SU-DHL-6 (cell line): Measurements from ENCODE around the gene KRT5.

Experiments used
- H2AFZ ChIP-seq: fragments of 200-600 bp; sonication (generic); 2 replicates; pipeline ENCODE4 v1.6.1; 2014; ENCODE audit warnings: low read depth, mild to moderate bottlenecking, moderate library complexity, mixed read lengths, antibody characterized with exemption, low read length; ENCODE audit not compliant: severe bottlenecking
- H3F3A ChIP-seq: fragments of 200-600 bp; shearing (Covaris generic); 2 replicates; pipeline ENCODE4 v1.6.0; 2016; ENCODE audit warnings: antibody characterized with exemption, mild to moderate bottlenecking; ENCODE audit not compliant: insufficient read depth
- H3K27ac ChIP-seq: fragments of 200-600 bp; sonication (generic); 2 replicates; pipeline ENCODE4 v1.5.1; 2016; ENCODE audit warnings: low read depth, mild to moderate bottlenecking, low read length, moderate library complexity, mixed read lengths
- H3K27me3 ChIP-seq: fragments of 200-600 bp; sonication (generic), shearing (Covaris generic); 2 replicates; pipeline ENCODE4 v1.6.0; 2014; ENCODE audit warnings: mild to moderate bottlenecking, low read length
- H3K36me3 ChIP-seq: fragments of 200-600 bp; sonication (generic); 2 replicates; pipeline ENCODE4 v1.6.1; 2014; ENCODE audit warnings: mild to moderate bottlenecking, low read length, mixed read lengths
- H3K4me2 ChIP-seq: fragments of 300-600, 200-600 bp; shearing (Covaris generic), sonication (generic); 2 replicates; pipeline ENCODE4 v1.6.0; 2014; ENCODE audit warnings: low read length, low read depth, mild to moderate bottlenecking; ENCODE audit not compliant: poor library complexity, severe bottlenecking
- H3K4me3 ChIP-seq: fragments of 200-600 bp; sonication (generic); 2 replicates; pipeline ENCODE4 v1.5.1; 2014; ENCODE audit warnings: antibody characterized with exemption, low read length, mild to moderate bottlenecking, mixed read lengths; ENCODE audit not compliant: insufficient read depth, poor library complexity, severe bottlenecking
- H3K79me2 ChIP-seq: fragments of 200-600 bp; sonication (generic); 2 replicates; pipeline ENCODE4 v1.6.1; 2014; ENCODE audit warnings: mild to moderate bottlenecking, low read length, moderate library complexity; ENCODE audit not compliant: insufficient read depth
- H3K9ac ChIP-seq: fragments of 200-600 bp; sonication (generic); 2 replicates; pipeline ENCODE4 v1.7.0; 2014; ENCODE audit warnings: mild to moderate bottlenecking, low read length
- H3K9me2 ChIP-seq: fragments of 200-600 bp; sonication (generic); replicated peaks from 2 replicates; pipeline ENCODE4 v1.6.1; 2014; ENCODE audit warnings: low read length; ENCODE audit not compliant: insufficient read depth
- H3K9me3 ChIP-seq: fragments of 200-600 bp; sonication (generic); 2 replicates; pipeline ENCODE4 v1.6.1; 2014; ENCODE audit warnings: low read length, mixed read lengths; ENCODE audit not compliant: insufficient read depth
- H4K20me1 ChIP-seq: fragments of 200-600 bp; sonication (generic); 2 replicates; pipeline ENCODE4 v1.6.1; 2014; ENCODE audit warnings: low read depth, mild to moderate bottlenecking, antibody characterized with exemption, low read length, moderate library complexity, mixed read lengths
- EZH2phosphoT487 ChIP-seq: fragments of 200-600 bp; sonication (generic), shearing (Covaris generic); conservative IDR thresholded peaks from 2 replicates; pipeline ENCODE4 v1.6.1; 2018; ENCODE audit warnings: mild to moderate bottlenecking, antibody characterized with exemption, low read length, moderate library complexity, mixed read lengths
- TF ChIP-seq, protein P1 (sequence below): fragments of 200-600 bp; sonication (generic); IDR thresholded peaks from one replicate; pipeline ENCODE4 v1.5.1; 2017; ENCODE audit warnings: antibody characterized with exemption, mild to moderate bottlenecking, low read length, moderate library complexity; ENCODE audit not compliant: insufficient read depth, poor library complexity, severe bottlenecking

Gene KRT5

DNA sequence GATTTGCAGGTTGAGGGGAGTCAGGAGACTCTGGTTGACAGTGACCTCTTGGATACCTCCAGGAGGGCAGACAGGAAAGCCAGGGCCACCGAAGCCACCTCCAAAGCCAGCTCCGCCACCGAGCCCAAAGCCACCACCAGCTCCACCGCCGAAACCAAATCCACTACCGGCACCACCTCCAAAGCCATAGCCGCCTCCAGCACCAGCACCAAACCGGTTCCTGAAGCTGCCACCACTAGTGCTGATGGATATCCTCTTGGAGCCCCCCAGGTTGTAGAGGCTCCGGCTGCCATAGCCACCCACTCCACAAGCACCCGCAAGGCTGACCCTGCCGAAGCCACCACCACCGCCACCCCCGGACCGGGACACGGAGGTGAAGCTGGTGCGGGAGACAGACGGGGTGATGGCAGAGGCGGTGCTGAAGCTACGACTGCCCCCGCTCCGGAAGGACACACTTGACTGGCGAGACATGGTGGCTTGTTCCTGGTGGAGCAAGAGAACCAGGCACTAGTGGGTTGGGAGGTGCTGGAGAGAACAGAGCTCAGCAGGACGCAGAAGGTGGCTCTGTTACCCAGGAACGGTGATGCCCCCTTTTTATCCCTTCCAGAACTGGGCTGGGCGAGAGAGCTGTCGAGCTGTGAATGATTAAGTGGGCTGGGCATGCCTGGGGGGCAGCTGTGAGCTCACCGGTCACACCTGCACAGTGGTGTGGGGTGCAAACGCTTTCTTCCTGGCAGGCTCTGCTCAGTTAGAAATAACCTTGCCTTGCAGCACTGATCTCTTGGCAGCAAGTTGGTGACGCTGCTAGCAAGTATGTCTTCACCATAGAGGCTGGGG, at the start of gene KRT5:
Gene KRT5, minus strand, starts transcription at position 569 of the 837 bp plus-strand sequence. Its CDS starts 98 bp downstream, at position 471.
- Histone ChIP-seq H2AFZ (no peak within 1 kb of the TSS), H3K9me2 (no peaks in the 10 kb centered on the region), H3K36me3 (no peaks in the 10 kb centered on the region), H3K27me3 (no peaks in the 10 kb centered on the region), H3K9ac (no peak within 1 kb of the TSS), H3K27ac (no peak within 1 kb of the TSS), H3K9me3 (no peaks in the 10 kb centered on the region), H3F3A (no peaks in the 10 kb centered on the region), H3K4me2 (no peak within 1 kb of the TSS), H3K4me3 (no peak within 1 kb of the TSS), H4K20me1 (no peaks in the 10 kb centered on the region; the same call in 1 of the 2 replicates), H3K79me2 (no peaks in the 10 kb centered on the region)
- TF ChIP-seq, protein P1, sequence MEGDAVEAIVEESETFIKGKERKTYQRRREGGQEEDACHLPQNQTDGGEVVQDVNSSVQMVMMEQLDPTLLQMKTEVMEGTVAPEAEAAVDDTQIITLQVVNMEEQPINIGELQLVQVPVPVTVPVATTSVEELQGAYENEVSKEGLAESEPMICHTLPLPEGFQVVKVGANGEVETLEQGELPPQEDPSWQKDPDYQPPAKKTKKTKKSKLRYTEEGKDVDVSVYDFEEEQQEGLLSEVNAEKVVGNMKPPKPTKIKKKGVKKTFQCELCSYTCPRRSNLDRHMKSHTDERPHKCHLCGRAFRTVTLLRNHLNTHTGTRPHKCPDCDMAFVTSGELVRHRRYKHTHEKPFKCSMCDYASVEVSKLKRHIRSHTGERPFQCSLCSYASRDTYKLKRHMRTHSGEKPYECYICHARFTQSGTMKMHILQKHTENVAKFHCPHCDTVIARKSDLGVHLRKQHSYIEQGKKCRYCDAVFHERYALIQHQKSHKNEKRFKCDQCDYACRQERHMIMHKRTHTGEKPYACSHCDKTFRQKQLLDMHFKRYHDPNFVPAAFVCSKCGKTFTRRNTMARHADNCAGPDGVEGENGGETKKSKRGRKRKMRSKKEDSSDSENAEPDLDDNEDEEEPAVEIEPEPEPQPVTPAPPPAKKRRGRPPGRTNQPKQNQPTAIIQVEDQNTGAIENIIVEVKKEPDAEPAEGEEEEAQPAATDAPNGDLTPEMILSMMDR, result no peak
- TF ChIP-seq EZH2phosphoT487, result no peak

DNA sequence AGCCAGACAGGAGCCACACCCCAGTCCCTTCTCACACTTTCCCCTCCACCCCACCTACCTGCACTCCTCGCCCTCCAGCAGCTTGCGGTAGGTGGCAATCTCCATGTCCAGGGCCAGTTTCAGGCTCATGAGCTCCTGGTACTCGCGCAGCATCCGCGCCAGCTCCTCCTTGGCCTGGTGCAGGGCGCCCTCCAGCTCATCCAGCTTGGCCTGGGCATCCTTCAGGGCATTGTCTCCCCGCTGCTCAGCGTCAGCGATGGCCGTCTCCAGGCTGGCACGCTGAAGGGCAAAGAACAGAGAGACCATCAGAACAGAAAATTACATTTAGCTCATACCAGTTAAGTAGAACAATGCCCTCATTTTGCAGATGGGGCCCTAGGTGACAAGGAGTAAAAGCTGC, 47.9 kb upstream of the KRT5 start:
- Histone ChIP-seq H3K9ac (no peak overlapping the region), H3K9me2 (no peaks in the 10 kb centered on the region), H3K4me3 (no peak overlapping the region), H3K9me3 (no peaks in the 10 kb centered on the region), H3K27me3 (no peaks in the 10 kb centered on the region), H4K20me1 (no peaks in the 10 kb centered on the region), H3K36me3 (no peaks in the 10 kb centered on the region), H3K79me2 (no peaks in the 10 kb centered on the region), H3K4me2 (no peak overlapping the region), H2AFZ (no peak overlapping the region), H3F3A (no peaks in the 10 kb centered on the region), H3K27ac (no peak overlapping the region)
- TF ChIP-seq EZH2phosphoT487, result no peak
- TF ChIP-seq, protein P1, result no peak

DNA sequence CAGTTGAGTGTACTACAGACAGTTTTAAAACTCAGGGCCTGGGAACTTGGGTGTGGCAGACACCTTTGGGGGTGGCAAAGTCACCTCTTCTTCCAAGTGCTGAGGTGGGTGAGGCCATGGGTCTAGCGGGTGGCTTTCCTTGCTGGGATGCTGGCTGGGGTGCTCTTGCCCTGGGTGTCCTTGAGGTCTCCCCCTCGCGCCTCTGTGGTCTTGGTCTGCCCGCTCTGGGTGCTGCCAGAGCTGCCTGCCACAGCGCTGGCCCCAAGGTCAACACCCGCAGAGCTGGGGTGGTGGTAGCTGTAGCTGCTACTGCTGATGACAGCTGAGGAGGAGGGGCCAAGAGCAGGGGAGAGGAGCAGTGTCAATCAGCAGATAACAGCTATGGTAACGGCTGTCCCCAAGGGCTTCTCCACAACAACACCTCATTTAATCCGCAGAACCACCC, 46.7 kb upstream of the KRT5 start:
- Histone ChIP-seq H2AFZ (no peak overlapping the region), H3K9me2 (no peaks in the 10 kb centered on the region), H3K79me2 (no peaks in the 10 kb centered on the region), H3K27ac (no peak overlapping the region), H3K9me3 (no peaks in the 10 kb centered on the region), H3K36me3 (no peaks in the 10 kb centered on the region), H3F3A (no peaks in the 10 kb centered on the region), H3K4me2 (no peak overlapping the region), H3K27me3 (no peaks in the 10 kb centered on the region), H3K9ac (no peak overlapping the region), H3K4me3 (no peak overlapping the region), H4K20me1 (no peaks in the 10 kb centered on the region)
- no peak for TF ChIP-seq EZH2phosphoT487
- TF ChIP-seq, protein P1, result no peak
